ENCODE measurements around the gene ARL16.
"Not testable (repeated sequence)": the region's sequence is repeated elsewhere in the genome, so short reads cannot be mapped to it uniquely, and the experiment has no call there.

GRCh38 chr17:81675515-81676221 lies 7.9 kb downstream of the ARL16 start:
- peak; percentile 15 to 60 (median 51) for TF ChIP-seq CTCF (IDR thresholded peaks at IDR 0.05)
- not testable (repeated sequence) for TF ChIP-seq POLR2A (IDR thresholded peaks at IDR 0.05)

Data from testis (tissue), 2 donors.